ENCODE measurements around the gene CAMK2B. TPM values are rescaled to one million over a fixed set of nuclear protein-coding genes. Genes with fewer than 3 reads are reported as not detected.

The CAMK2B gene
- total RNA-seq, 1 experiment from 2014 or later: 0.14 TPM

DNA sequence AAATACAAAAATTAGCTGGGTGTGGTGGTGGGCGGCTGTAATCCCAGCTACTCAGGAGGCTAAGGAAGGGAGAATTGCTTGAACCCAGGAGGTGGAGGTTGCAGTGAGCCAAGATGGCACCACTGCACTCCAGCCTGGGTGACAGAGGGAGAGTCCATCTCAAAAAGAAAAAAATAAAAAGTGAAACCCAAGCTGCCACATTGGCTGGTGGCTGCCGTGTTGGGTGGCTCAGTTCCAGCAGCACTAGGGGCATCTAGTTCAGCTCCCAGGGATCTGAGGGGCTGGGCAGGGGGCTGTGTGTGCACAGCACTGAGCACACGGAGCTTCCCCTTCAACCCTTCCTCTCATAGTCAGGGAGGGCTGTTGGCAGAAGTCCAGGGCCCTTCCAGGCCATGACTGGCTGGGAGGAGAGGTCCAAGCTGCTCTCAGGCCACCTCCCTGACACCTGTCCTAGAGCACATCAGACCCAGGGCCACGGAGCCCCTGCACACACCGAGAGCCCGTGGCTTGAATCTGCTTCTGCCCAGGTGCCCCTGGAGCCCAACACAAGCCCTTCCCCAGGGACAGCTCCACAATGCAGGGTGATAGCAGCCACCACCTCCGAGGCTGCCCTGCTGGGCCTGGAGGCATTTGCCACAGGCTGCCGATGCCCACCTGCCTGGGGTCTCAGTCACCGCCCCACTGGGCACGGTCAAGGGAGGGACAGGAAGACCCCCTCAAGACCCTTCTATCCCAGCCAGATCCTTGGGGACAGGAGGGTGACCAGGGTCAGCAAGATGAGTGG is 77.3 kb downstream of the CAMK2B start:
- in situ Hi-C loops (cut with HindIII; ENCODE audit: low pct_unique_long_range_greater_than_20kb, low sequenced_read_pairs): no loop called here
- no peak for DNase-seq (ENCODE audit: low read depth)

GRCh38 chr7:44246396-44247113 is 78.8 kb downstream of the CAMK2B start:
- no peak for DNase-seq (ENCODE audit: low read depth)
- in situ Hi-C loops (cut with HindIII; ENCODE audit: low pct_unique_long_range_greater_than_20kb, low sequenced_read_pairs): no loop called here

DNA sequence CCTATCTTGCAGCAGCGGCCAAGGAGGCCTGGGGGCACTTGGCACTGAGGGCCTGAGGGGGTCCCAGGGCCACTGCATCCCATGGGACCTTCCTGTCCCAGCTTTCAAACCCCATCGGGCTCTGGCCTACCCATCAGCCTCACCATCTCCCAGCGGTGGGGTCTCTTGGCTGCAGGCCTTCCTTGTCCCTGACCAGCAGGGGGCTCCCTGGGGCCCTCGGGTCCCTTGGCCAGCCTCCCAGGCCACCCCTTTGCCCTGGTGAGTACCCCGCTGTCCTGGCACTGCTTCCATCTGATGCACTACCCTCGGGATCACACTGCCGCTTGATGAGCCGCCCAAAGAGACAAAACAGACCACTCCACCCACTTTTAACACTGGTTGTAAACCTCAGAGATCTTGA is 81.1 kb downstream of the CAMK2B start:
- in situ Hi-C loops (cut with HindIII; ENCODE audit: low pct_unique_long_range_greater_than_20kb, low sequenced_read_pairs): no loop called here
- DNase-seq (ENCODE audit: low read depth): no peak

DNA sequence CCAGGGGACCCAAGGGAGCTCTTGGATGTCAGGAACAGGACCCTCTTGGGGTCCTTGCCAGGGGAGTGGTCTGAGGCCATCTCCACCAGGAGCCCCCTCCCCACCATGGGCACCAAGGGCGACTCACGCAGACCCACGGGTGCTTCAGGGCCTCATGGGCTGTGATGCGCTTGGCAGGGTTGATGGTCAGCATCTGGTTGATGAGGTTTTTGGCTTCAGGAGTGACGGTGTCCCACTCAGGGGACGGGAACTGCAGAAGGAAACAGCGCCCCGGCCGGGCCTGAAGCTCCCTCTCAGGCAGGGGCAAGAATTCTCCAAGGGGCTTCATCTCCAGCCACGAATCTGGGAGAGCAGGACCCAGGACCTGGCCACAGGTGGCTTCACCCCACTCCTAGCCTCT is 83.3 kb downstream of the CAMK2B start:
- DNase-seq (ENCODE audit: low read depth): no peak
- in situ Hi-C loops (cut with HindIII; ENCODE audit: low pct_unique_long_range_greater_than_20kb, low sequenced_read_pairs): no loop called here

- in situ Hi-C loops (cut with HindIII; ENCODE audit: low pct_unique_long_range_greater_than_20kb, low sequenced_read_pairs): no loop called here
These were observed 84.3 kb downstream of the CAMK2B start for GRCh38 chr7:44240983-44241510.

DNA sequence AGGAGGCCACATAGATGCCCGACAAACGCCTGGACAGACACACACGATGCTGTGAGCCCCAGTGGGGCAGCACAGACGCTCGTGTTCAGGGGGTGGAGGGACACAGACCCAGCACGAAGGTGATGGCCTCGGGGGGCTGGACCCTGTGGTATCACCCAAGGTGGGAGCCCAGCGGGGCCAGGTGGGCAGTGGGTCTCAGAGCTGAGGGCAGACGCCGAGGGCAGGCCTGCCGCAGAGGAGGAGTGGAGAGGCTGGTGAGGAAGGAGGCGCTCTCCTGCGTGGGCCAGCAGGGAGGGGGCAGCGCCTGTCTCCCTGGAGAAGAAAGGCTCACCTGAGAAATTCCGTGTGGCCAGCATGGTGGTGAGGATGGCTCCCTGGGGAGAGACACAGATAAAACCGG is 85.0 kb downstream of the CAMK2B start:
- DNase-seq (ENCODE audit: low read depth): no peak
- in situ Hi-C loops (cut with HindIII; ENCODE audit: low pct_unique_long_range_greater_than_20kb, low sequenced_read_pairs): no loop called here

More at GRCh38 chr7:44240983-44241510, 84.3 kb downstream of the CAMK2B start:
- peak; percentile 67 for DNase-seq (ENCODE audit: low read depth)

DNA sequence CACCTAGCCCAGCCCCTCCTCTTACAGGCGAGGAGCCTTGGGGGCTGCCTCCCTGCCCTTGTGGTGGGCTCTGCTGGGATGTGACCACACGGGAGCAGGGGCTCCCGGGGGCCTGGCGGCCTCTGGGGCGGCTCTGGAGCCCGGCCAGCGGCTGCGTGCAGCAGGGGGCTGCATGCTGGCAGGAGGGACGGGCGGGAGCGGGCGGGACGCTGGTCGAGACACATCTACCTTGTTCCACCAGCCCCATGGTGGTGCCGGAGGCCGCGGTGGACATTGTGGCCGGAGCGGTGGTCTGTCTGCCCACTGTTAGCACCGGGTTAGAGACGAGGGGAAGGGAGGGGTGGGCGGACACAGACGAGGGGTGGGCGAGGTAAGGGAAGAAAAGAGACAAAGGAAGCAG is 86.0 kb downstream of the CAMK2B start:
- in situ Hi-C loops (cut with HindIII; ENCODE audit: low pct_unique_long_range_greater_than_20kb, low sequenced_read_pairs): no loop called here

GRCh38 chr7:44238116-44238695 is 87.2 kb downstream of the CAMK2B start:
- in situ Hi-C loops (cut with HindIII; ENCODE audit: low pct_unique_long_range_greater_than_20kb, low sequenced_read_pairs): no loop called here
- DNase-seq (ENCODE audit: low read depth): no peak

More for the DNA sequence above, 86.0 kb downstream of the CAMK2B start:
- DNase-seq (ENCODE audit: low read depth): no peak

DNA sequence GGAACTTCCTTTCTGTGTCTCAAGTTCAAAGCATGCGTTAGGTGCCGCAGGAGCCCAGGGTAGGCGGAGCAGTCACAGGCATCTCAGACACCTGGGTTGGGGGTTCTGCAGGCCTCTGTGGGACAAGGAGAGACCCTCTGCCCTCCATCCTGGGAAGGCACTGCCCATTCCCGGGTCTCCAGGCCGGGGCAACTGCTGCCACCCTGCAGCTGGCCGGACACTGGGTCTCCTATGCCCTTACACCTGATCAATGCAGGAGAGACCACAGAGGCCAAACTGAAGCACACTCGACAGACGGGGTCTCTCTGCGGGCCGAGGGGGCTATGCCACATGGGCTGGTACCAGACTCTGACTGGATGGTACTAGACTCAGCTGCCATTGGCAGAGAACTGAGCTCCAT is 87.7 kb downstream of the CAMK2B start:
- DNase-seq (ENCODE audit: low read depth): no peak
- in situ Hi-C loops (cut with HindIII; ENCODE audit: low pct_unique_long_range_greater_than_20kb, low sequenced_read_pairs): no loop called here

GRCh38 chr7:44236333-44236728 is 89.1 kb downstream of the CAMK2B start:
- in situ Hi-C loops (cut with HindIII; ENCODE audit: low pct_unique_long_range_greater_than_20kb, low sequenced_read_pairs): no loop called here
- DNase-seq (ENCODE audit: low read depth): no peak

- no peak for DNase-seq (ENCODE audit: low read depth)
- in situ Hi-C loops (cut with HindIII; ENCODE audit: low pct_unique_long_range_greater_than_20kb, low sequenced_read_pairs): no loop called here
These were observed 89.6 kb downstream of the CAMK2B start for GRCh38 chr7:44235582-44236332.

DNA sequence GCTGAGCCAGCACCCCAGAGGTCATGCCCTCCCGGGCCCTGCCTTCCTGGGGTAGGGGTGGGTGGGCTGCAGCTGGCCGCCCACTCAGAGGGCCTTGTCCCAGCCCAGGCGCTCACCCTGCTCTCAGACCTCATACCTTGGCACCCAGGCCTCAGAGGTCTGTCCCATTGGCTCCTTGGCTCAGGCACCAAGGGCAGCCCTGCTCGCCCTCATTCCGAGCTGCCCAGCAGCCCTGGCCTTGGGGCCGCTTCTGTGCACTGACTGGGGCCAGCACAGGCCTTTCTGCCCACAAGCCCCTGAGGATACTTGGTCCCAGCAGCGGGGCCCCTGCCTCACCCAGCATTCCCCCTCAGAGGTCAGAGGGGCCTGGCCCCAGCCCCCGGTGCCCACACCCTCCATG is 90.3 kb downstream of the CAMK2B start:
- no peak for DNase-seq (ENCODE audit: low read depth)
- in situ Hi-C loops (cut with HindIII; ENCODE audit: low pct_unique_long_range_greater_than_20kb, low sequenced_read_pairs): no loop called here

DNA sequence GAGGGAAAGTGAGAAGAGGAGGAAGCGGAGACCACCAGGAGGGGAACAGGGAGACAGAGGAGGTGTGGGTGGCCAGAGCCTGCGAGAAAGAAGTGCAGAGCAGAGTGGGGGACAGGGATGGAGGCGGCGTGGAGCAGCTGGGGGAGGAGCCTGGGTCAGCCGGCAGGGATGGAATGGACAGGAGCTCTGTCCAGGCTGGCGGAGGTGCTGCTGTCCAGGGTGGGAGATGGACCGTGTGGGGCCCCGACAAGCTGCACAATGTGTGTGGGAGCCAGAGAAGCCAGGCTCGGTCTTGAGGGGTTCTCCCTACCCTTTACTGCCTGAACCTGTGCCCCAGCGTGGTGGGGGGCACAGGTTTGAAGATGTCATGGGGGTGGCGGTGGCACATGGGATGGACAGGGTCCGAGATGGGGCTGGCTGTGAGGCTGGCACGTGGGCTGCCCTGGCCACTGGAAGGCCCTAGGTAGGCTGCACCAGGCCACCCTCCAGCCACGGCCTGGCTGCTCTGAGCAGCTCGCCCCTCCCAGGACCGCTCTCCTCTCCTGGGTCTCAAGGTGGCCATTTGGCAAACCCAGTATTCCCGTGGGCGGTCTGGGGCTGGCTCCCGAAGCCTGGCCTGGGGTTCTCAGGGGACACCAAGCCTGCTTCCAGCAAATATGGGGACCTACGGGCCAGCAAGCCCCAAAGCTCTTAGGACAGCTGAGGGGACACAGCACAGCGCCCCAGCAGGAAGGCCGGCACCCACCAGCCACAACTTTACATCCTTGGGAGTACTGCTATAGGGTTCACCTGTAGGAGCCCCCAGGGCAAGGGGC is 92.3 kb downstream of the CAMK2B start:
- in situ Hi-C loops (cut with HindIII; ENCODE audit: low pct_unique_long_range_greater_than_20kb, low sequenced_read_pairs): no loop called here
- no peak for DNase-seq (ENCODE audit: low read depth)

- in situ Hi-C loops (cut with HindIII; ENCODE audit: low pct_unique_long_range_greater_than_20kb, low sequenced_read_pairs): no loop called here
- no peak for DNase-seq (ENCODE audit: low read depth)
These were observed 93.0 kb downstream of the CAMK2B start for GRCh38 chr7:44232396-44232795.

DNA sequence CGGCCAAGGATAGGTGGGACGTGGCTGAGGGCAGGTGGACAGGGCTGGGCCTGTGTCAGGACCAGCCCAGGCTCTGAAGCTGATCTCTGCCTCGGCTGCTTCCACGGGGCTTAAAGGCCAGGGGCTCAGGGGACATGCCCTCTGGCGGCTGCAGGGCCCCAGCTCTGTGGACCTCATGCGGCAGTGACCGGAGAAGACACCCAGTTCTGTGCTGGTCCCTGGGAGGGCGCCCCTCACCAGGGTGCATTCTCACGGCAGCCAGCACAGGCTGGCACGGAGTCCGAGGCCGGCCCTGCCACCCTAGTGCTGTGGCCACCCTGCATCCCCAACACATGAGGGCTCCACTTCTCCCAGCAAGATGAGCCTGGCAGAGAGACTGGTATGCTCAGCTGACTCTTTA is 94.3 kb downstream of the CAMK2B start:
- DNase-seq (ENCODE audit: low read depth): no peak
- in situ Hi-C loops (cut with HindIII; ENCODE audit: low pct_unique_long_range_greater_than_20kb, low sequenced_read_pairs): no loop called here

- DNase-seq (ENCODE audit: low read depth): no peak
- in situ Hi-C loops (cut with HindIII; ENCODE audit: low pct_unique_long_range_greater_than_20kb, low sequenced_read_pairs): no loop called here
These were observed 95.1 kb downstream of the CAMK2B start for GRCh38 chr7:44230286-44230685.

- in situ Hi-C loops (cut with HindIII; ENCODE audit: low pct_unique_long_range_greater_than_20kb, low sequenced_read_pairs): no loop called here
- DNase-seq (ENCODE audit: low read depth): no peak
These were observed 95.8 kb downstream of the CAMK2B start for GRCh38 chr7:44229546-44230105.
